ENCODE results near the gene INPP5K.

INPP5K gene

GRCh38 chr17:1559047-1560043 is 42.9 kb upstream of the INPP5K start:
- TF ChIP-seq EZH2 (IDR thresholded peaks at IDR 0.05), result no peak
- no peak for TF ChIP-seq FOXP2 (optimal IDR thresholded peaks at IDR 0.05; ENCODE audit: control extremely low read depth, extremely low read length, insufficient read depth)
- TF ChIP-seq POLR2AphosphoS5 (IDR thresholded peaks at IDR 0.05; ENCODE audit: borderline replicate concordance, low read depth, low read length), result no peak
- H3K4me3 ChIP-seq, result no peak overlapping the region
- no peak overlapping the region for H3K27ac ChIP-seq
- H3K9me3 ChIP-seq (ENCODE audit: low read depth, low read length), result no peaks in the 10 kb centered on the region
- no peaks in the 10 kb centered on the region for H3K36me3 ChIP-seq (ENCODE audit: insufficient read depth, low read length)
- H3K9ac ChIP-seq (ENCODE audit: insufficient read length), result no peak overlapping the region
- DNase-seq (ENCODE audit: low read depth, low spot score), result no peak

- no peak for DNase-seq (ENCODE audit: low read depth, low spot score)
- Histone ChIP-seq H3K4me3 (no peak overlapping the region), H3K9me3 (ENCODE audit: low read depth, low read length) (no peaks in the 10 kb centered on the region), H3K27ac (no peak overlapping the region), H3K36me3 (ENCODE audit: insufficient read depth, low read length) (no peaks in the 10 kb centered on the region), H3K9ac (ENCODE audit: insufficient read length) (no peak overlapping the region)
- TF ChIP-seq POLR2AphosphoS5 (IDR thresholded peaks at IDR 0.05; ENCODE audit: borderline replicate concordance, low read depth, low read length) (no peak), FOXP2 (optimal IDR thresholded peaks at IDR 0.05; ENCODE audit: control extremely low read depth, extremely low read length, insufficient read depth) (no peak), EZH2 (IDR thresholded peaks at IDR 0.05) (no peak)
Measured at GRCh38 chr17:1558401-1558800, 42.0 kb upstream of the INPP5K start.

- DNase-seq (ENCODE audit: low read depth, low spot score), result no peak
- no peaks in the 10 kb centered on the region for H3K9me3 ChIP-seq (ENCODE audit: low read depth, low read length)
- H3K4me3 ChIP-seq, result no peak overlapping the region
- H3K36me3 ChIP-seq (ENCODE audit: insufficient read depth, low read length), result no peaks in the 10 kb centered on the region
- H3K9ac ChIP-seq (ENCODE audit: insufficient read length), result no peak overlapping the region
- H3K27ac ChIP-seq, result no peak overlapping the region
- TF ChIP-seq FOXP2 (optimal IDR thresholded peaks at IDR 0.05; ENCODE audit: control extremely low read depth, extremely low read length, insufficient read depth) (no peak), POLR2AphosphoS5 (IDR thresholded peaks at IDR 0.05; ENCODE audit: borderline replicate concordance, low read depth, low read length) (no peak), EZH2 (IDR thresholded peaks at IDR 0.05) (no peak)
Measured at GRCh38 chr17:1557355-1558095, 41.1 kb upstream of the INPP5K start.

GRCh38 chr17:1555651-1556471 is 39.4 kb upstream of the INPP5K start:
- no peak for DNase-seq (ENCODE audit: low read depth, low spot score)

GRCh38 chr17:1554751-1555540 is 38.5 kb upstream of the INPP5K start:
- Histone ChIP-seq H3K36me3 (ENCODE audit: insufficient read depth, low read length) (peaks cover 12% of the 10 kb centered on the region; the same call in 1 of the 2 replicates), H3K9ac (ENCODE audit: insufficient read length) (no peak overlapping the region), H3K27ac (no peak overlapping the region; the same call in 1 of the 2 replicates), H3K9me3 (ENCODE audit: low read depth, low read length) (no peaks in the 10 kb centered on the region), H3K4me3 (no peak overlapping the region)
- TF ChIP-seq FOXP2 (optimal IDR thresholded peaks at IDR 0.05; ENCODE audit: control extremely low read depth, extremely low read length, insufficient read depth) (no peak), EZH2 (IDR thresholded peaks at IDR 0.05) (no peak), POLR2AphosphoS5 (IDR thresholded peaks at IDR 0.05; ENCODE audit: borderline replicate concordance, low read depth, low read length) (no peak)
- DNase-seq (ENCODE audit: low read depth, low spot score), result no peak

More at GRCh38 chr17:1555651-1556471, 39.4 kb upstream of the INPP5K start:
- Histone ChIP-seq H3K9me3 (ENCODE audit: low read depth, low read length) (no peaks in the 10 kb centered on the region), H3K27ac (no peak overlapping the region), H3K4me3 (no peak overlapping the region), H3K9ac (ENCODE audit: insufficient read length) (no peak overlapping the region), H3K36me3 (ENCODE audit: insufficient read depth, low read length) (peaks cover 5% of the 10 kb centered on the region; the same call in 1 of the 2 replicates)
- TF ChIP-seq FOXP2 (optimal IDR thresholded peaks at IDR 0.05; ENCODE audit: control extremely low read depth, extremely low read length, insufficient read depth), result no peak
- TF ChIP-seq POLR2AphosphoS5 (IDR thresholded peaks at IDR 0.05; ENCODE audit: borderline replicate concordance, low read depth, low read length), result no peak
- TF ChIP-seq EZH2 (IDR thresholded peaks at IDR 0.05), result no peak

- H3K4me3 ChIP-seq, result no peak overlapping the region
- no peak overlapping the region for H3K9ac ChIP-seq (ENCODE audit: insufficient read length)
- no peak for DNase-seq (ENCODE audit: low read depth, low spot score)
- no peak for TF ChIP-seq POLR2AphosphoS5 (IDR thresholded peaks at IDR 0.05; ENCODE audit: borderline replicate concordance, low read depth, low read length)
- TF ChIP-seq EZH2 (IDR thresholded peaks at IDR 0.05), result no peak
- TF ChIP-seq FOXP2 (optimal IDR thresholded peaks at IDR 0.05; ENCODE audit: control extremely low read depth, extremely low read length, insufficient read depth), result no peak
- H3K36me3 ChIP-seq (ENCODE audit: insufficient read depth, low read length), result peaks cover 12% of the 10 kb centered on the region; the same call in 1 of the 2 replicates
- no peaks in the 10 kb centered on the region for H3K9me3 ChIP-seq (ENCODE audit: low read depth, low read length)
- no peak overlapping the region for H3K27ac ChIP-seq
Measured at GRCh38 chr17:1553354-1554266, 37.2 kb upstream of the INPP5K start.

All from SK-N-MC (cell line).